IMR-90 (cell line): ENCODE data around the gene ADAMTS13.

Experiments
- BHLHE40 ChIP-seq: fragments of 150-350 bp; IDR thresholded peaks from 2 replicates; pipeline ENCODE4 v1.6.1; 2016; ENCODE audit warnings: mild to moderate bottlenecking, low read depth, low read length
- CEBPB ChIP-seq: IDR thresholded peaks from 2 replicates; pipeline ENCODE4 v1.6.1; 2012; ENCODE audit warnings: low read depth, low read length, improper control_type of control experiment
- CHD1 ChIP-seq: IDR thresholded peaks from 2 replicates; pipeline ENCODE4 v1.6.1; 2012; ENCODE audit warnings: low read depth, low read length, improper control_type of control experiment
- CTCF ChIP-seq: conservative IDR thresholded peaks from 2 replicates; pipeline ENCODE4 v1.5.1; 2012; ENCODE audit warnings: mild to moderate bottlenecking, low read depth, low read length, improper control_type of control experiment
- FOS ChIP-seq: fragments of 150-350 bp; IDR thresholded peaks from 2 replicates; pipeline ENCODE4 v1.6.1; 2016; ENCODE audit warnings: low read depth, low read length
- NFE2L2 ChIP-seq: fragments of 150-350 bp; IDR thresholded peaks from 2 replicates; pipeline ENCODE4 v1.6.1; 2016; ENCODE audit warnings: low read depth, mild to moderate bottlenecking, low read length
- POLR2A ChIP-seq: IDR thresholded peaks from 2 replicates; pipeline ENCODE4 v1.6.1; 2012; ENCODE audit warnings: mild to moderate bottlenecking, low read depth, low read length
- RAD21 ChIP-seq: IDR thresholded peaks from 2 replicates; pipeline ENCODE4 v1.6.1; 2012; ENCODE audit warnings: low read length, improper control_type of control experiment
- RCOR1 ChIP-seq: IDR thresholded peaks from 2 replicates; pipeline ENCODE4 v1.6.1; 2012; ENCODE audit warnings: mild to moderate bottlenecking, low read length, improper control_type of control experiment; ENCODE audit not compliant: insufficient replicate concordance
- RFX5 ChIP-seq: IDR thresholded peaks from 2 replicates; pipeline ENCODE4 v1.8.0; 2012; ENCODE audit warnings: low read depth, mild to moderate bottlenecking, low read length, moderate library complexity
- SMC3 ChIP-seq: fragments of 150-350 bp; IDR thresholded peaks from 2 replicates; pipeline ENCODE4 v1.6.1; 2016; ENCODE audit warnings: low read depth, mild to moderate bottlenecking, antibody characterized with exemption, low read length, moderate library complexity

DNA sequence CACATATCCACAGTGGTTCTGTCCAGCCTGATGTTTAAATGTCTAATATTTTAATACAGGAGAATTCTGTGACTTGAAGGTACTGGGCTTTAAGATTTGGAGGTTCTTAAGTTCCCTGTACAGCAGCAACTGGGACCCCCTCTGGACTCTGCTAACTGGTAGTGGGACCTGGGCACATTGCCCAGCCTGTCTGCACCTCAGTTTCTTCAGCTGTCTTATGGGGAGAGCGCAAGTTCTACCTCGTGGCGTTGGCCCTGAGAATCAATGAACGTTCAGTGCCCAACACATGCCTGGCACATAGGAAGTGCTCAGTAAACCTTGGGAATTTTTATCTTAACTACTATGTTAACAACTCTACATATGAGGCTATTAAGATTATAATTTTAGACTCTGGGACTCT is 55.3 kb downstream of the ADAMTS13 start:
- TF ChIP-seq BHLHE40 (no peak), CTCF (no peak), POLR2A (no peak), CEBPB (no peak), SMC3 (no peak), RAD21 (no peak), RFX5 (no peak), RCOR1 (no peak), CHD1 (no peak), NFE2L2 (no peak), FOS (no peak)
